NK-92 (cell line): ENCODE results near the gene PRKAB1.

Source experiments
- DNase-seq: peaks from one replicate; lab custom pipeline; 2025; ENCODE audit not compliant: unreplicated experiment; lab: John Stamatoyannopoulos, UW

The PRKAB1 gene

DNA sequence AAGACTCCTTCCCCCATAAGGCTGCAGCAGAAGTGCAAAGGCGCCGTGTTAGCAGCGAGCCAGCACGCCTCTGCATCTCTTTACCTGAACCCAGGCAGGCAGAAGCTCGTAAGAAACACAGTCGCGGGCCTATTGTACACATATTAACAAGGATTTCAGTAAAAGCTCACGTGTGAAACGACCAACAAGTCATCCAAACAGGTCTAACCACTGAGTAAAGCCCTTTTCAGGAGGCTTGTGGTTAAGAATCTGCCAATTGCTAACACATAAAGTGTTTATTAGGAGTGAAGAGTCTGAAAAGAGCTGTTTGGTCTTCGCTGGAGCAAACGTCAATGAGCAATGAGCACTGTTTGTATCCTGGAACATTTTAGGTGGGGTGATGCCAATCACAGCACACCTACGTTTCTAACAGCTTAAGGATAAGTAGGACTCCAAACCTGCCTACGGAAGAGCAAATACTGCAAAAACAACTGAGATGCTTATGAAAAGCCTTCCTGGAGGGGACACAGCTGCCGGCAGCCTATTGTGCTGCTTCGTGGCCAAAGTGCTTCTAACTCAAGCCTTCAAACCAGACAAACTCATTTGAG is 43.1 kb downstream of the PRKAB1 start:
- DNase-seq = no peak

DNA sequence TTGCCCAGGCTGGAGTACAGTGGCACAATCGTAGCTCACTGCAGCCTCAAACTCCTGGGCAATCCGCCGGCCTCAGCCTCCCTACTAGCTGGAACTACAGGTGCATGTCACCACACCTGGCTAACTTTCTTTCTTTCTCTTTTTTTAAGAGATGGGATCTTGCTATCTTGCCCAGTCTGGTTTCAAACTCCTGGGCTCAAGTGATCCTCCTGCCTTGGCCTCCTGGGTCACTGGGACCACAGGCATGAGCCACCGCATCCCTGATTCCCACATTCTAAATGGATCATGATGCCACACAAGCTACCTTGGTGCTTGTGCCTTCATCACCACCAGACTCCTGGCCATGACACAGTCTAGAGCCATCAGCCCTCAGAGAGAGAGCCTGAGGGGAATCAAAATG is 43.8 kb downstream of the PRKAB1 start:
- DNase-seq = no peak

DNA sequence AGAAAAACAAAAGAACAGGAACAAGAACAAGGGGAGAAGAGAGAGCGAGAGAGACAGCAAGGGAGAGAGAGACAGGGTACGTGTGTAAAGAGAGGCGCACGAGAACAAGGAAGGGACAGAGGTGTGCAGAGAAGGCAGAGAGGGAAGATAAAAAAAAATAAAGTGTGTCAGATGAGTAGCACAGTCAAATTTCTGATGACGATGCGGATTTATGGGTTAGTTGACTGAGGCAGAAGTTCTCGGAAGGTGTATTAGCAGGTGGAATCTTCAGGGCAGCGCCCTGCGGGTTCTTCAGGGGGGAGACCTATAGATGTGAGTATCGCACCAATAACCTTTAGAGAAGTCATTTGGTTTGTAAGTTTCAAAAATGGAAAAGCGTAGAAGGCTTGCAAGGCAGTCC is 44.8 kb downstream of the PRKAB1 start:
- DNase-seq = no peak

- no peak for DNase-seq
Measured at GRCh38 chr12:119713551-119714031, 45.7 kb downstream of the PRKAB1 start.

GRCh38 chr12:119714614-119715267 is 46.8 kb downstream of the PRKAB1 start:
- DNase-seq = no peak

- no peak for DNase-seq
Measured at GRCh38 chr12:119715268-119715620, 47.3 kb downstream of the PRKAB1 start.

- no peak for DNase-seq
Measured at GRCh38 chr12:119718141-119718540, 50.2 kb downstream of the PRKAB1 start.

DNA sequence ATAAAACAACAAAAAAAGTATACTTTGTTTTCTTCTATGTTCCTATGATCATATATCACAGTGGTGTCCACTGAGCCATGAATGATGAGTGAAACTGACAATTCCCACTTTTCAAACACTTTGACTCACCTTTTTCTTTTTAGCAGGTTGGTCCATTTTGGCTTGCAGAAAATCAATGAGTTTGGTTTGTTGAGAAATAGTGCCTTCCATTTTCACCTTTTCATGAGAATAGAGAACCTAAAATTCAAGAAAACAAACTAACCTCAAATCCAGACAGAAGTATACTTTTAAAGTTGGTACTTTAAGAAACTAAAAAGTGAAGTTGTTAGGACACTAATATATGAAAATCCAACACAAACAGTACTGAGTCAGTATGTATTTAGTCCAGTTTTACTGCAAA is 52.4 kb downstream of the PRKAB1 start:
- DNase-seq = no peak

DNA sequence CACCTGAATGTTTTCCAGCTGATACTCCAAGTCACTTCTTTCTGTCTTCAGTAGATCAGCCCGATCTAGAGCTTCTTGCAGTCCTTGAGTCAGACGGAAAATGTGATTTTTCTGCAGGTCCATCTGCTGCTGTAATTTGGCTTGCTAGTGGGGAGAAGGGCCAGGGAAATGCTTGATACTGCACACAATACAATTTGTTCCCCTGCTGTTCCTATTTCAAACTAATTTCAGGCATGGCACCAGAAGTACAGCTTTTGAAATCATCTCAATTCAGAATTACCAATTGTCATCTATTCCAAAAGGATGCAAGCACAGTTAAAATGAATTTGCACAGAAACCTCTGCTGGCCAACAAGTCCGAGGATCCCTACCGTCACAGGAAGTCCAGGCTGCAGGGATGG is 53.4 kb downstream of the PRKAB1 start:
- no peak for DNase-seq

- no peak for DNase-seq
Measured at GRCh38 chr12:119725523-119725922, 57.6 kb downstream of the PRKAB1 start.

DNA sequence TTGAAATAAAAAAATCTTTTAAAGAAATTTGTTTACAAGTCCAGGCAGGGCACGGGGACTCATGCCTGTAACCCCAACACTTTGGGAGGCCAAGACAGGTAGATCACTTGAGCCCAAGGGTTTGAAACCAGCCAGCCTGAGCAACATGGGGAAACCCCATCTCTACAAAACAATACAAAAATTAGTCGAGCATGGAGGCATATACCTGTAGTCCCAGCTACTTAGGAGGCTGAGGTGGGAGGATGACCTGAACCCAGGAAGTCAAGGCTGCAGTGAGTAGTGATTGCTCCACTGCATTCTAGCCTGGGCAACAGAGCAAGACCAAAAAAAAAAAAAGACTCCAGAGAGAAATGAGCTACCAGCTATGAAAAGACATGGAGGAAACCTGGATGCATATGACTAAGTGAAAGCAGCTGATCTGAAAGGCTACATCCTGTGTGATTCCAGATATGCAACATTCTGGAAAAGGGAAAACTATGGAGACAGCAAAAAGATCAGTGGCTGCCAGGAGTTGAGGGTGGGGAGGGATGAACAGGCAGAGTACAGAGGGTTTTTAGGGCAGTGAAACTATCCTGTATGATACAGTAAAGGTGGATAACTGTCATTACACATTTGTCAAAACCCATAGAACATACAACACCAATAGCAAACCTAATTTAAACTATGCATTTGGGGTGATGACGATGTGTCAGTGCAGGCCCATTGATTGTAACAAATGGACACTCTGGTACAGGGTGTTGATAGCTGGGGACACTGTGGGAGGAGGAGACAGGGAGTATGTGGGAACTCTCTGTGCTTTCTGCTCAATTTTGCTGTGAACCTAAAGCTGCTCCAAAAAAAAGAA is 59.9 kb downstream of the PRKAB1 start:
- DNase-seq = no peak

DNA sequence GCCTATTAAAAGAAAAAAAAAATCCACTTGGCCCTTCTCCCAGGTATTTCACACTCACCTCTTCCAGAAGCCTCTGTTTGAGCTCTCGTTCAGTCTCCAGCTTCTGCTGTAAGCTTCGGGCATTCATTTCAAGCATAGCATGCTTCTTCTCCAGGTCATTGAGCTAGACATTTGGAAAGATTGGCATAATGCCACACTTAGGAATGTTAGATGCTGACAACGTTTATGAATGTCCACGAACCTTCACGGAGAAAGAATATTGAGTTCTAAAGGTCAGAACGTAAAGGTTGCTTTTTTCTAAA is 60.5 kb downstream of the PRKAB1 start:
- no peak for DNase-seq

DNA sequence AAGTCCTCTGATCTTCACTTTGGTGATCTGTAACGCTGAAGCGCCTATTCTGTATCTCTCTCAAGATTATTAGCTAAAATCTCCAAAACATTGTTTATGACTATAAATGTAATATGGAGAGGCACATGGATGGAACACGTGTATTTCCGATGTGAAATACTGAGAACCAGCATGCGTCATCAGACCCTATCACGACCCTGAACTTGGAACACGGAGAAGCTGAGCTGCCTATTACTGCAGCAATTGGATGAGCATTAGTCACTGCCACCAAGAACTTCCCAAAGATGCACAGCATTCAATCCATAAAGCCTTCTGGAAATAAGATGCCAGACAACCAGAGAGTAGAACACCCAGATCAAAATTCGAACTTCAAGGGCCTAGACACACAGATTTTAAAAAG is 61.9 kb downstream of the PRKAB1 start:
- DNase-seq = no peak

DNA sequence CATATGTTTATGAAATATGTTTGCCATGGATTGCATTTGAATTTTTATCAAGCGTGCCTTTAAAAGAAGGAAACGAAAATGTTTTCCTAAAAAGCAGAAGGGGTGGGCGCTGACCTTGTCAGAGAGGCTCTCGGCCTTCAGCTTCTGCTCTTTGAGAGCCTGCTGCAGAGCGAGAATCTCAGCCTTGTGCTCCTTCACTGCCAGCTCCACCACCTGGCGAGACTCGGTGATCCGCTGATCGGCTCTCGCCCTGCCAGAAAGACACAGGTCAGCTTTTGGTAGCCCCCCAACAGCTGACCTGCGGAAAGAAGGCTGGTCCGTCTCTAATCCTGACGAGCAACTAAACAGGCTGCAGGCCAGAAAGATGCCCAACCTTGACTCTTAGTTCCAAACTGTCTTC is 62.4 kb downstream of the PRKAB1 start:
- no peak for DNase-seq
